ENCODE data around the gene MUC5AC. TPM values are rescaled to one million over a fixed set of nuclear protein-coding genes. Genes with fewer than 3 reads are reported as not detected.

The MUC5AC gene
- total RNA-seq, 1 experiment from 2014 or later, result not detected

- in situ Hi-C loops (cut with HindIII; ENCODE audit: low pct_unique_long_range_greater_than_20kb, low sequenced_read_pairs), result no loop called here
- no peak for DNase-seq (ENCODE audit: low read depth, low spot score)
Observed at GRCh38 chr11:1222491-1223345, 65.0 kb downstream of the MUC5AC start, which contains the start of gene MUC5B. Gene MUC5B, plus strand, starts transcription at chr11:1223066. Its CDS starts 58 bp downstream, at chr11:1223124.

DNA sequence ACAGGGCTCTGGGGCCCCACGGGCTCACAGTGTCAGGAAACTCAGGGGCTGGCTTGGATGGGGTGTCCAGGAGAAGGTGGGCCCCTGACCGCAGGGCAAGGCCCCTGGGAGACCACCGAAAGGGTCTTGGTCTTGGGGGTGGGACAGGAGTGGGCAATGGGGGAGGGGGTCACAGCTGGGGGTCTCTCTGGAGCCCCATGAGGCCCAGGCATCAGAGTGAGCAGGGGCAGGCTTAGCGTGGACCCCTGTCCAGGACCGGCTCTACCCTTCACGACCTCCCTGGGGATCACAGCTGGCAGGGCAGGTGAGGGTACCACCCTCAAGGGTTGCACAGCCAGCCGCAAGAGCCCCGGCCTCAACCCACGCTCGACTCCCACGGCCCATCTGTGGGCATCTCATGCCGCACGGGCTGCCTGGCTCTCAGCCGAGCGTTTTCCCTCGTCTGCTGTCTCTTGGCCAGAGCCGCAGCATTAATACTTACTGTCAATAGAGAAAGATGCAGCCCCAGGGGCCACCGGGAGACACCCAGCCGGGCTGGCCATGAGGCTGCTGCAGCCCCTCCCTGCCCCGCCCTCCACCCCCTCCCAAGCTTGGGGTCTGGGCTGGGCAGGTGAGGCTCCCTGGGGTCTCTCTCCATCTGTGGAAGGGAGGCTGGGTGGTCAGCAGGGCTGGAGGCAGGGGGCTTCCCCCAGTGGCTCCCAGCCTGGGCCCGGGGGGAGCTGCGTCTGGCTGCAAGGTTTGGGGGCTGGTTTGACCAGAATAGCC lies 65.8 kb downstream of the MUC5AC start:
- DNase-seq (ENCODE audit: low read depth, low spot score), result no peak

DNA sequence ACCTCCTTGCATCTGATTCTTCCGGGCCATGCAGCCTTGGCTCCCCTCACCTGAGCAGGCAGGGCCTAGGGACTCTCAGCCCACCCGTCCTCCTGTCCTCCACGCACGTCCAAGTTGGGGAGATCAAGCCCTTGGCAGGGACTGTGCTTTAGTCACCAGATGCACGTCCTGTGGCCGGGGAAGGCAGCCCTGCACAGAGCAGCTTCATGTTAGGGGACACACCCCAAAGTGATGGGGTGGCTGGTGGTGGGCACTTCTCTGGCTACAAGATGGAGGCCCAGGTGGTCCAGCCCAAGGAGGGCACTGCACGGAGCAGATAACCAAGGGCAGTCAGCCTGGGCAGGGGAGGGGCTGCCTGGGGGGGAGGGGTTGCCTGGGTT lies 66.3 kb downstream of the MUC5AC start:
- no peak for DNase-seq (ENCODE audit: low read depth, low spot score)
- in situ Hi-C loops (cut with HindIII; ENCODE audit: low pct_unique_long_range_greater_than_20kb, low sequenced_read_pairs), result no loop called here

More for the DNA sequence above, 65.8 kb downstream of the MUC5AC start:
- in situ Hi-C loops (cut with HindIII; ENCODE audit: low pct_unique_long_range_greater_than_20kb, low sequenced_read_pairs), result no loop called here

- in situ Hi-C loops (cut with HindIII; ENCODE audit: low pct_unique_long_range_greater_than_20kb, low sequenced_read_pairs), result no loop called here
- DNase-seq (ENCODE audit: low read depth, low spot score), result peak; percentile 79
Observed at GRCh38 chr11:1224491-1225385, 67.0 kb downstream of the MUC5AC start.

GRCh38 chr11:1225386-1226225 lies 67.9 kb downstream of the MUC5AC start:
- DNase-seq (ENCODE audit: low read depth, low spot score), result no peak
- in situ Hi-C loops (cut with HindIII; ENCODE audit: low pct_unique_long_range_greater_than_20kb, low sequenced_read_pairs), result no loop called here

DNA sequence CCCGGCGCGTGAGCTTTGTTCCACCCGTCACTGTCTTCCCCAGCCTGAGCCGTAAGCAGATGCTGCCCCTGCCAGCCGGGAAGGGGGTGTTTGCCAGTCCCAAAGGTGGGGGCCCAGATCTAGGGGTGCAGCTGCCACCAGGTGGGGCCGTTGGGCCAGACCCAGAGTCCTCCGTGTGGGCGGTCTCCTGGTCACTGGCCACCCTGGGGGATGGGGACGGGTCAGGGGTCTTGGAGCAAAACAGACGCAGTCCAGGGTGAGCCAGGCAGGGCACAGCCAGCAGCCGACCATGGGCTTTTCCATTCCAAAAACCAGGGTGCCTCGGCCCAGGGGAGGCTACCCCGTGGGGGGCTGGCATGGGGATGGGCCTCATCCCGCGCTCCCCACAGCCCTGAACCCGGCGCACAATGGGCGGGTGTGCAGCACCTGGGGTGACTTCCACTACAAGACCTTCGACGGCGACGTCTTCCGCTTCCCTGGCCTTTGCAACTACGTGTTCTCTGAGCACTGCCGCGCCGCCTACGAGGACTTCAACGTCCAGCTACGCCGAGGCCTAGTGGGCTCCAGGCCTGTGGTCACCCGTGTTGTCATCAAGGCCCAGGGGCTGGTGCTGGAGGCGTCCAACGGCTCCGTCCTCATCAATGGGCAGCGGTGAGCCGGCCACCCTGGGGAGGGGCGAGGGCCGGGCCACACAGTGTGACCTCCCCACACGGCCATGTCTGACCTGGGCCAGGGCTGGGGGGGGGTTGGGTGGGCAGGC lies 68.7 kb downstream of the MUC5AC start:
- no peak for DNase-seq (ENCODE audit: low read depth, low spot score)
- in situ Hi-C loops (cut with HindIII; ENCODE audit: low pct_unique_long_range_greater_than_20kb, low sequenced_read_pairs), result no loop called here

GRCh38 chr11:1226986-1227550 lies 69.3 kb downstream of the MUC5AC start:
- DNase-seq (ENCODE audit: low read depth, low spot score), result peak; percentile 22
- in situ Hi-C loops (cut with HindIII; ENCODE audit: low pct_unique_long_range_greater_than_20kb, low sequenced_read_pairs), result no loop called here

GRCh38 chr11:1227551-1228100 lies 69.9 kb downstream of the MUC5AC start:
- in situ Hi-C loops (cut with HindIII; ENCODE audit: low pct_unique_long_range_greater_than_20kb, low sequenced_read_pairs), result no loop called here
- DNase-seq (ENCODE audit: low read depth, low spot score), result no peak

DNA sequence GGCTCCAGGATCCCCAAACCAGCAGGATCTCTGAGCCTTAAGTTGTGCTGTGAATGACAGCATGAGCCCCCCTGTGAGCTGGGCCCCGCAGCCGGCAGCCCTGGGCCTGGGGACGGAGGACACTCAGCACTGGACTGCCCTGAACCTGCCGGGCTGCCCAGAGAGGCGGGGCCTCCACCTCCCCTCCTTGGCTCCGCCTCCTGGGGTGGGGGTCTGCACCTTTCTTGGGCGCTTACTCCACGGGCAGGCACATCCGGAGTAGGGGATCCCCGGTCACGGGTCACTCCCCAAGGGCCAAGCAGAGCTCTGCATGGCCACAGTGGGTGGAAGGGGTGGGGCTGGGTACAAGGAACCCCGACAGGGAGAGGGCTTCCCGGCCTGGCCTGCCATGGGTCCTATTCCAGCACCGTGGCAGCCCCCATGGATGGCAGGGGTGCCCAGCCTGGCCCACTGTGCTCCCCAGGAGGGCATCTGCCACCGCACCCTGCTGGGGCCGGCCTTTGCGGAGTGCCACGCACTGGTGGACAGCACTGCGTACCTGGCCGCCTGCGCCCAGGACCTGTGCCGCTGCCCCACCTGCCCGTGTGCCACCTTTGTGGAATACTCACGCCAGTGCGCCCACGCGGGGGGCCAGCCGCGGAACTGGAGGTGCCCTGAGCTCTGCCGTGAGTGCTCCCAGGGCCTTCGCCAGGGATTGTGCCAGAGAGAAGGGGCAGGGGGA lies 70.5 kb downstream of the MUC5AC start:
- no peak for DNase-seq (ENCODE audit: low read depth, low spot score)
- in situ Hi-C loops (cut with HindIII; ENCODE audit: low pct_unique_long_range_greater_than_20kb, low sequenced_read_pairs), result no loop called here

DNA sequence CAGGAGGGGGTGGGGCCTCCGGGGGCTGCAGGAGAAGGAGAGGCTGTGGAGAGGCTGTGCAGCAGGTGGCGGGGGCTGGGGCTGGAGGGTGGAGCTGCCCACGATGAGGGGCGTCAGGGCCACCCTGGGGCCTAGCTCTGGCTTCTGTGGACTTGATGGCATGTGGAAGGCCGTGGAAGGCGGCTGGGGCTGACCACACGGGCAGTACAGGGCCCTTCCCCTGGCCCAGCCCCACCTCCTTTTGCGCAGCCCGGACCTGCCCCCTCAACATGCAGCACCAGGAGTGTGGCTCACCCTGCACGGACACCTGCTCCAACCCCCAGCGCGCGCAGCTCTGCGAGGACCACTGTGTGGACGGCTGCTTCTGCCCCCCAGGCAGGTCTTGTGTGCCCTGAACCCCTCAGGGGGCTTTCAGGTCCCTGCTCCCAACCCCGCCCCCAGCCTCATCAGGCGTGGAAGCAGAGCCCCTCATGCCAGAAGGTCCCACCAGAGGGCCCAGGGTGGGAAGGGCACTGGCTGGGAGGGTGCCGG lies 71.2 kb downstream of the MUC5AC start:
- in situ Hi-C loops (cut with HindIII; ENCODE audit: low pct_unique_long_range_greater_than_20kb, low sequenced_read_pairs), result no loop called here
- no peak for DNase-seq (ENCODE audit: low read depth, low spot score)

DNA sequence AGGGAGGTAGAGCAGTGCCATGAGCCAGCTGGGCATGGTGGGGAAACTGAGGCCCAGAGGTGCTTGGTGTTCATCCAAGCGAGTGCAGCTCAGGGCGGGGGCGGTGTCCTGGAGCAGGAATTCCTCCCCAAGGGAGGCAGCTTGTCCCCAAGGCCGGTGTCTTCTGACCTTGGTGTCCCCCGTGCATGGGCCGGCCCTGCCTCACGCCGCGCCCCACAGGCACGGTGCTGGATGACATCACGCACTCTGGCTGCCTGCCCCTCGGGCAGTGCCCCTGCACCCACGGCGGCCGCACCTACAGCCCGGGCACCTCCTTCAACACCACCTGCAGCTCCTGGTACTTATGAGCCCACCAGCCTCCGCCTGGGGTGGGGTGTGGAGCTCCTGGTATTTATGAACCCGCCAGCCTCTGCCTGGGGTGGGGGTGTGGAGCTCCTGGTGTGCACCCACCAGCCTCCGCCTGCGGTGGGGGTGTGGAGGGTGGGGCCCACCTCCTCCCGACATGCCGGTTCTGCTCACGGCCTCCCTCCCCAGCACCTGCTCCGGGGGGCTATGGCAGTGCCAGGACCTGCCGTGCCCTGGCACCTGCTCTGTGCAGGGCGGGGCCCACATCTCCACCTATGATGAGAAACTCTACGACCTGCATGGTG lies 71.8 kb downstream of the MUC5AC start:
- DNase-seq (ENCODE audit: low read depth, low spot score), result no peak
- in situ Hi-C loops (cut with HindIII; ENCODE audit: low pct_unique_long_range_greater_than_20kb, low sequenced_read_pairs), result no loop called here

- no peak for DNase-seq (ENCODE audit: low read depth, low spot score)
- in situ Hi-C loops (cut with HindIII; ENCODE audit: low pct_unique_long_range_greater_than_20kb, low sequenced_read_pairs), result no loop called here
Observed at GRCh38 chr11:1230121-1230455, 72.3 kb downstream of the MUC5AC start.

GRCh38 chr11:1230456-1231395 lies 73.0 kb downstream of the MUC5AC start:
- DNase-seq (ENCODE audit: low read depth, low spot score), result no peak
- in situ Hi-C loops (cut with HindIII; ENCODE audit: low pct_unique_long_range_greater_than_20kb, low sequenced_read_pairs), result no loop called here

Measured in SK-MEL-5 (cell line).